HEK293 (cell line): ENCODE measurements around the gene CEP44.
"Not testable (repeated sequence)": the region's sequence is repeated elsewhere in the genome, so short reads cannot be mapped to it uniquely, and the experiment has no call there.

Experiments
- HOXD13 ChIP-seq: sonication (generic); formaldehyde crosslinking; IDR thresholded peaks from 2 replicates; pipeline ENCODE4 v1.8.0; 2022; ENCODE audit warnings: missing genetic modification reagents, borderline replicate concordance
- KLF1 ChIP-seq: fragments of 450-650 bp; formaldehyde crosslinking; IDR thresholded peaks from 2 replicates; pipeline ENCODE4 v1.5.1; 2016; ENCODE audit warnings: missing biosample characterization, missing genetic modification characterization
- MZF1 ChIP-seq: fragments of 450-650 bp; formaldehyde crosslinking; IDR thresholded peaks from 2 replicates; pipeline ENCODE4 v1.5.1; 2017; ENCODE audit warnings: missing biosample characterization, missing genetic modification characterization, borderline replicate concordance
- ZBTB17 ChIP-seq: fragments of 450-650 bp; formaldehyde crosslinking; IDR thresholded peaks from 2 replicates; pipeline ENCODE4 v1.5.1; 2016; ENCODE audit warnings: missing biosample characterization, missing genetic modification characterization
- ZNF146 ChIP-seq: fragments of 450-650 bp; formaldehyde crosslinking; IDR thresholded peaks from 2 replicates; pipeline ENCODE4 v1.5.1; 2016; ENCODE audit warnings: missing biosample characterization, missing genetic modification characterization
- ZNF501 ChIP-seq: fragments of 450-650 bp; formaldehyde crosslinking; IDR thresholded peaks from 2 replicates; pipeline ENCODE4 v1.5.1; 2016; ENCODE audit warnings: missing biosample characterization, missing genetic modification characterization
- ZNF549 ChIP-seq: fragments of 450-650 bp; IDR thresholded peaks from 2 replicates; pipeline ENCODE4 v1.5.1; 2018; ENCODE audit warnings: missing biosample characterization, missing genetic modification characterization, mild to moderate bottlenecking, inconsistent platforms, moderate library complexity
- ZNF571 ChIP-seq: fragments of 450-650 bp; formaldehyde crosslinking; IDR thresholded peaks from 2 replicates; pipeline ENCODE4 v1.5.0; 2017; ENCODE audit warnings: missing biosample characterization, missing genetic modification characterization
- TF ChIP-seq, protein P1 (sequence below): fragments of 450-650 bp; formaldehyde crosslinking; IDR thresholded peaks from 2 replicates; pipeline ENCODE4 v1.5.1; 2017; ENCODE audit warnings: missing biosample characterization, missing genetic modification characterization
- TF ChIP-seq, protein P2 (sequence below): fragments of 450-650 bp; formaldehyde crosslinking; IDR thresholded peaks from 2 replicates; pipeline ENCODE4 v1.5.1; 2016; ENCODE audit warnings: missing biosample characterization, missing genetic modification characterization
- TF ChIP-seq, protein P3 (sequence below): fragments of 450-650 bp; formaldehyde crosslinking; IDR thresholded peaks from 2 replicates; pipeline ENCODE4 v1.5.1; 2016; ENCODE audit warnings: missing biosample characterization, missing genetic modification characterization
- TF ChIP-seq, protein P4 (sequence below): fragments of 450-650 bp; formaldehyde crosslinking; IDR thresholded peaks from 2 replicates; pipeline ENCODE4 v1.5.1; 2016; ENCODE audit warnings: missing biosample characterization, missing genetic modification characterization

DNA sequence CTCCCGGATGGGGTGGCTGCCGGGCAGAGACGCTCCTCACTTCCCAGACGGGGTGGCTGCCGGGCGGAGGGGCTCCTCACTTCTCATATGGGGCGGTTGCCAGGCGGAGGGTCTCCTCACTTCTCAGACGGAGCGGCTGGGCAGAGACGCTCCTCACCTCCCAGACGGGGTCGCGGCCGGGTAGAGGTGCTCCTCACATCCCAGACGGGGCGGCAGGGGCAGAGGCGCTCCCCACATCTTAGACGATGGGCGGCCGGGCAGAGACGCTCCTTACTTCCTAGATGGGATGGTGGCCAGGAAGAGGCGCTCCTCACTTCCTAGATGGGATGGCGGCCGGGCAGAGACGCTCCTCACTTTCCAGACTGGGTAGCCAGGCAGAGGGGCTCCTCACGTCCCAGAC, 11.4 kb downstream of the CEP44 start:
- TF ChIP-seq ZNF571 (tag by site-specific recombination); ZNF146 (tag by site-specific recombination); MZF1; ZNF501; ZNF549; ZBTB17 (tag by site-specific recombination); KLF1 (tag by site-specific recombination); HOXD13: not testable (repeated sequence)
- TF ChIP-seq, protein P1, sequence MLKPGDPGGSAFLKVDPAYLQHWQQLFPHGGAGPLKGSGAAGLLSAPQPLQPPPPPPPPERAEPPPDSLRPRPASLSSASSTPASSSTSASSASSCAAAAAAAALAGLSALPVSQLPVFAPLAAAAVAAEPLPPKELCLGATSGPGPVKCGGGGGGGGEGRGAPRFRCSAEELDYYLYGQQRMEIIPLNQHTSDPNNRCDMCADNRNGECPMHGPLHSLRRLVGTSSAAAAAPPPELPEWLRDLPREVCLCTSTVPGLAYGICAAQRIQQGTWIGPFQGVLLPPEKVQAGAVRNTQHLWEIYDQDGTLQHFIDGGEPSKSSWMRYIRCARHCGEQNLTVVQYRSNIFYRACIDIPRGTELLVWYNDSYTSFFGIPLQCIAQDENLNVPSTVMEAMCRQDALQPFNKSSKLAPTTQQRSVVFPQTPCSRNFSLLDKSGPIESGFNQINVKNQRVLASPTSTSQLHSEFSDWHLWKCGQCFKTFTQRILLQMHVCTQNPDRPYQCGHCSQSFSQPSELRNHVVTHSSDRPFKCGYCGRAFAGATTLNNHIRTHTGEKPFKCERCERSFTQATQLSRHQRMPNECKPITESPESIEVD (tag by site-specific recombination), result not testable (repeated sequence)
- TF ChIP-seq, protein P2, sequence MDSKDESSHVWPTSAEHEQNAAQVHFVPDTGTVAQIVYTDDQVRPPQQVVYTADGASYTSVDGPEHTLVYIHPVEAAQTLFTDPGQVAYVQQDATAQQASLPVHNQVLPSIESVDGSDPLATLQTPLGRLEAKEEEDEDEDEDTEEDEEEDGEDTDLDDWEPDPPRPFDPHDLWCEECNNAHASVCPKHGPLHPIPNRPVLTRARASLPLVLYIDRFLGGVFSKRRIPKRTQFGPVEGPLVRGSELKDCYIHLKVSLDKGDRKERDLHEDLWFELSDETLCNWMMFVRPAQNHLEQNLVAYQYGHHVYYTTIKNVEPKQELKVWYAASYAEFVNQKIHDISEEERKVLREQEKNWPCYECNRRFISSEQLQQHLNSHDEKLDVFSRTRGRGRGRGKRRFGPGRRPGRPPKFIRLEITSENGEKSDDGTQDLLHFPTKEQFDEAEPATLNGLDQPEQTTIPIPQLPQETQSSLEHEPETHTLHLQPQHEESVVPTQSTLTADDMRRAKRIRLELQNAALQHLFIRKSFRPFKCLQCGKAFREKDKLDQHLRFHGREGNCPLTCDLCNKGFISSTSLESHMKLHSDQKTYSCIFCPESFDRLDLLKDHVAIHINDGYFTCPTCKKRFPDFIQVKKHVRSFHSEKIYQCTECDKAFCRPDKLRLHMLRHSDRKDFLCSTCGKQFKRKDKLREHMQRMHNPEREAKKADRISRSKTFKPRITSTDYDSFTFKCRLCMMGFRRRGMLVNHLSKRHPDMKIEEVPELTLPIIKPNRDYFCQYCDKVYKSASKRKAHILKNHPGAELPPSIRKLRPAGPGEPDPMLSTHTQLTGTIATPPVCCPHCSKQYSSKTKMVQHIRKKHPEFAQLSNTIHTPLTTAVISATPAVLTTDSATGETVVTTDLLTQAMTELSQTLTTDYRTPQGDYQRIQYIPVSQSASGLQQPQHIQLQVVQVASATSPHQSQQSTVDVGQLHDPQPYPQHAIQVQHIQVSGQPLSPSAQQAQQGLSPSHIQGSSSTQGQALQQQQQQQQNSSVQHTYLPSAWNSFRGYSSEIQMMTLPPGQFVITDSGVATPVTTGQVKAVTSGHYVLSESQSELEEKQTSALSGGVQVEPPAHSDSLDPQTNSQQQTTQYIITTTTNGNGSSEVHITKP (tag by site-specific recombination), result not testable (repeated sequence)
- TF ChIP-seq, protein P3, sequence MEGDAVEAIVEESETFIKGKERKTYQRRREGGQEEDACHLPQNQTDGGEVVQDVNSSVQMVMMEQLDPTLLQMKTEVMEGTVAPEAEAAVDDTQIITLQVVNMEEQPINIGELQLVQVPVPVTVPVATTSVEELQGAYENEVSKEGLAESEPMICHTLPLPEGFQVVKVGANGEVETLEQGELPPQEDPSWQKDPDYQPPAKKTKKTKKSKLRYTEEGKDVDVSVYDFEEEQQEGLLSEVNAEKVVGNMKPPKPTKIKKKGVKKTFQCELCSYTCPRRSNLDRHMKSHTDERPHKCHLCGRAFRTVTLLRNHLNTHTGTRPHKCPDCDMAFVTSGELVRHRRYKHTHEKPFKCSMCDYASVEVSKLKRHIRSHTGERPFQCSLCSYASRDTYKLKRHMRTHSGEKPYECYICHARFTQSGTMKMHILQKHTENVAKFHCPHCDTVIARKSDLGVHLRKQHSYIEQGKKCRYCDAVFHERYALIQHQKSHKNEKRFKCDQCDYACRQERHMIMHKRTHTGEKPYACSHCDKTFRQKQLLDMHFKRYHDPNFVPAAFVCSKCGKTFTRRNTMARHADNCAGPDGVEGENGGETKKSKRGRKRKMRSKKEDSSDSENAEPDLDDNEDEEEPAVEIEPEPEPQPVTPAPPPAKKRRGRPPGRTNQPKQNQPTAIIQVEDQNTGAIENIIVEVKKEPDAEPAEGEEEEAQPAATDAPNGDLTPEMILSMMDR (tag by site-specific recombination), result not testable (repeated sequence)
- TF ChIP-seq, protein P4, sequence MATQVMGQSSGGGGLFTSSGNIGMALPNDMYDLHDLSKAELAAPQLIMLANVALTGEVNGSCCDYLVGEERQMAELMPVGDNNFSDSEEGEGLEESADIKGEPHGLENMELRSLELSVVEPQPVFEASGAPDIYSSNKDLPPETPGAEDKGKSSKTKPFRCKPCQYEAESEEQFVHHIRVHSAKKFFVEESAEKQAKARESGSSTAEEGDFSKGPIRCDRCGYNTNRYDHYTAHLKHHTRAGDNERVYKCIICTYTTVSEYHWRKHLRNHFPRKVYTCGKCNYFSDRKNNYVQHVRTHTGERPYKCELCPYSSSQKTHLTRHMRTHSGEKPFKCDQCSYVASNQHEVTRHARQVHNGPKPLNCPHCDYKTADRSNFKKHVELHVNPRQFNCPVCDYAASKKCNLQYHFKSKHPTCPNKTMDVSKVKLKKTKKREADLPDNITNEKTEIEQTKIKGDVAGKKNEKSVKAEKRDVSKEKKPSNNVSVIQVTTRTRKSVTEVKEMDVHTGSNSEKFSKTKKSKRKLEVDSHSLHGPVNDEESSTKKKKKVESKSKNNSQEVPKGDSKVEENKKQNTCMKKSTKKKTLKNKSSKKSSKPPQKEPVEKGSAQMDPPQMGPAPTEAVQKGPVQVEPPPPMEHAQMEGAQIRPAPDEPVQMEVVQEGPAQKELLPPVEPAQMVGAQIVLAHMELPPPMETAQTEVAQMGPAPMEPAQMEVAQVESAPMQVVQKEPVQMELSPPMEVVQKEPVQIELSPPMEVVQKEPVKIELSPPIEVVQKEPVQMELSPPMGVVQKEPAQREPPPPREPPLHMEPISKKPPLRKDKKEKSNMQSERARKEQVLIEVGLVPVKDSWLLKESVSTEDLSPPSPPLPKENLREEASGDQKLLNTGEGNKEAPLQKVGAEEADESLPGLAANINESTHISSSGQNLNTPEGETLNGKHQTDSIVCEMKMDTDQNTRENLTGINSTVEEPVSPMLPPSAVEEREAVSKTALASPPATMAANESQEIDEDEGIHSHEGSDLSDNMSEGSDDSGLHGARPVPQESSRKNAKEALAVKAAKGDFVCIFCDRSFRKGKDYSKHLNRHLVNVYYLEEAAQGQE (tag by site-specific recombination), result not testable (repeated sequence)
